Suppressor macrophage (primary cell): ENCODE data around the gene SHISAL1.

Source experiments
- DNase-seq, 4 experiments: peaks; one replicate each; pipeline ENCODE4 v3.0.0-alpha.2; 2020 to 2022

Gene SHISAL1

GRCh38 chr22:44277386-44278135, 35.2 kb downstream of the SHISAL1 start:
- no peak for DNase-seq

GRCh38 chr22:44276706-44277356, 35.9 kb downstream of the SHISAL1 start:
- DNase-seq, result no peak

- no peak for DNase-seq
These were observed 36.7 kb downstream of the SHISAL1 start for GRCh38 chr22:44276041-44276440.

GRCh38 chr22:44275631-44275995, 37.1 kb downstream of the SHISAL1 start:
- no peak for DNase-seq

GRCh38 chr22:44274918-44275630, 37.7 kb downstream of the SHISAL1 start:
- no peak for DNase-seq

- no peak for DNase-seq
These were observed 39.6 kb downstream of the SHISAL1 start for GRCh38 chr22:44273175-44273574.

- DNase-seq, result no peak
These were observed 40.4 kb downstream of the SHISAL1 start for GRCh38 chr22:44272401-44272771.

GRCh38 chr22:44271732-44272400, 40.9 kb downstream of the SHISAL1 start:
- DNase-seq, result no peak

GRCh38 chr22:44271010-44271500, 41.7 kb downstream of the SHISAL1 start:
- no peak for DNase-seq

- DNase-seq, result no peak
These were observed 42.2 kb downstream of the SHISAL1 start for GRCh38 chr22:44270556-44270880.

GRCh38 chr22:44269757-44270555, 42.8 kb downstream of the SHISAL1 start:
- DNase-seq, result no peak

- no peak for DNase-seq
These were observed 43.6 kb downstream of the SHISAL1 start for GRCh38 chr22:44269117-44269498.

- no peak for DNase-seq
These were observed 44.2 kb downstream of the SHISAL1 start for GRCh38 chr22:44268431-44269116.

- DNase-seq, result no peak
These were observed 44.9 kb downstream of the SHISAL1 start for GRCh38 chr22:44267856-44268255.

GRCh38 chr22:44266796-44267760, 45.7 kb downstream of the SHISAL1 start:
- DNase-seq, result no peak

GRCh38 chr22:44263547-44263946, 49.2 kb downstream of the SHISAL1 start:
- DNase-seq, result no peak

GRCh38 chr22:44261861-44262595, 50.7 kb downstream of the SHISAL1 start:
- no peak for DNase-seq

- DNase-seq, result no peak
These were observed 51.4 kb downstream of the SHISAL1 start for GRCh38 chr22:44261164-44261860.
